Gastrocnemius medialis (tissue), 4 donors: ENCODE data around the gene HOATZ.
A peak's percentile ranks its signal among the peaks of the same experiment; 100 is the strongest.

Experiments used
- POLR2A ChIP-seq, 2 donors: fragments of 450-650 bp; IDR thresholded peaks; one replicate each; pipeline ENCODE4 v1.6.1; 2017; ENCODE audit warnings: antibody characterized with exemption in 2 of 2, mild to moderate bottlenecking in 2 of 2, moderate library complexity in 2 of 2
- TF ChIP-seq, protein P1 (sequence below), 5 experiments: fragments of 450-650 bp in 3 of 5; fragments of 200-600 bp in 2 of 5; sonication (generic) in 2 of 5; IDR thresholded peaks in 4 of 5; conservative IDR thresholded peaks in 1 of 5; 1 replicate in 4 of 5; 2 replicates in 1 of 5; pipeline ENCODE4 v1.5.1; 2016 to 2019; ENCODE audit warnings: antibody characterized with exemption in 5 of 5, mild to moderate bottlenecking in 3 of 5, moderate library complexity in 3 of 5

DNA sequence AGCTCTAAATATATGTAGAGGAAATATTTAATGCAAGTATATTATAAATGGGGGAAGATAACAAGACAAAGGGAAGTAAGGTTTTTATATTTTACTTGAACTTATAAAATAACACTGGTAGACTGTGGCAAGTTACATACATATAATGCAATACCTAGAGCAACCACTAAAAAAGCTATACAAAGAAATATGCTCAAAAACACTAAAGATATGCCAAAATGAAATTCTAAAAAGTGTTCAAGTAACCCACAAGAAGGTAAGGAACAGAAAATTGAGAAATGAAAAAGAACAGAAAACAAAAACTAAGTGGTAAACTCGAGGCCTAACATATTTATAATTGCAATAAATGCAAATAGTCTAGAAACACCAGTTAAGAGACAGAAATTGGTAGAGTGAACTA is 34.9 kb upstream of the HOATZ start:
- TF ChIP-seq, protein P1, sequence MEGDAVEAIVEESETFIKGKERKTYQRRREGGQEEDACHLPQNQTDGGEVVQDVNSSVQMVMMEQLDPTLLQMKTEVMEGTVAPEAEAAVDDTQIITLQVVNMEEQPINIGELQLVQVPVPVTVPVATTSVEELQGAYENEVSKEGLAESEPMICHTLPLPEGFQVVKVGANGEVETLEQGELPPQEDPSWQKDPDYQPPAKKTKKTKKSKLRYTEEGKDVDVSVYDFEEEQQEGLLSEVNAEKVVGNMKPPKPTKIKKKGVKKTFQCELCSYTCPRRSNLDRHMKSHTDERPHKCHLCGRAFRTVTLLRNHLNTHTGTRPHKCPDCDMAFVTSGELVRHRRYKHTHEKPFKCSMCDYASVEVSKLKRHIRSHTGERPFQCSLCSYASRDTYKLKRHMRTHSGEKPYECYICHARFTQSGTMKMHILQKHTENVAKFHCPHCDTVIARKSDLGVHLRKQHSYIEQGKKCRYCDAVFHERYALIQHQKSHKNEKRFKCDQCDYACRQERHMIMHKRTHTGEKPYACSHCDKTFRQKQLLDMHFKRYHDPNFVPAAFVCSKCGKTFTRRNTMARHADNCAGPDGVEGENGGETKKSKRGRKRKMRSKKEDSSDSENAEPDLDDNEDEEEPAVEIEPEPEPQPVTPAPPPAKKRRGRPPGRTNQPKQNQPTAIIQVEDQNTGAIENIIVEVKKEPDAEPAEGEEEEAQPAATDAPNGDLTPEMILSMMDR (IDR thresholded peaks at IDR 0.05 in 4 of 5, conservative IDR thresholded peaks at IDR 0.05 in 1 of 5): peak in 1 of 5 experiments; percentile 22
- TF ChIP-seq POLR2A (IDR thresholded peaks at IDR 0.05): no peak
